PC-3 (cell line): ENCODE data around the gene PYGM. TPM values are rescaled to one million over a fixed set of nuclear protein-coding genes. Genes with fewer than 3 reads are reported as not detected.

Source experiments
- ATAC-seq: fragments of 200-7000 bp; cut with Tn5 transposase; 2 replicates; pipeline ENCODE4 v1.9.1; 2020; ENCODE audit warnings: mild to moderate bottlenecking, moderate library complexity
- BruUV-seq: library from RNA; stranded (reverse); fragments of 400-500 nt; replicated peaks from 2 replicates; lab custom pipeline; 2021; lab: Mats Ljungman, UMichigan
- CTCF ChIA-PET: fragments of 300-600 bp; sonication (Branson Sonifier 250); formaldehyde crosslinking; loops from one replicate; lab custom pipeline; 2022; ENCODE audit warnings: antibody characterized with exemption; lab: Charles Lee
- POLR2A ChIA-PET: fragments of 300-600 bp; sonication (Branson Sonifier 250); formaldehyde crosslinking; loops from one replicate; lab custom pipeline; 2022; ENCODE audit warnings: antibody characterized with exemption; ENCODE audit not compliant: unreplicated experiment; lab: Charles Lee
- DNase-seq: peaks from one replicate; pipeline ENCODE4 v3.0.0-alpha.2; 2015
- H2AFZ ChIP-seq: fragments of 300-600 bp; sonication (generic); 2 replicates; pipeline ENCODE4 v1.6.0; 2016; ENCODE audit warnings: antibody characterized with exemption, low read length
- H3F3A ChIP-seq: fragments of 300-600 bp; sonication (generic); one replicate; pipeline ENCODE4 v1.6.0; 2017; ENCODE audit warnings: antibody characterized with exemption, low read length, control low read depth, mild to moderate bottlenecking; ENCODE audit not compliant: unreplicated experiment
- H3K27ac ChIP-seq: fragments of 300-600 bp; sonication (generic); 2 replicates; pipeline ENCODE4 v1.5.1; 2016; ENCODE audit warnings: mild to moderate bottlenecking, low read length
- H3K27me3 ChIP-seq: fragments of 300-600 bp; sonication (generic); 2 replicates; pipeline ENCODE4 v1.6.1; 2016; ENCODE audit warnings: low read length, mixed read lengths
- H3K36me3 ChIP-seq: fragments of 300-600 bp; sonication (generic); 2 replicates; pipeline ENCODE4 v1.6.1; 2016; ENCODE audit warnings: low read depth, mixed run types, low read length, mixed read lengths
- H3K4me1 ChIP-seq: fragments of 300-600 bp; sonication (generic); 2 replicates; pipeline ENCODE4 v1.5.1; 2016; ENCODE audit warnings: low read length; ENCODE audit not compliant: insufficient read depth
- H3K4me2 ChIP-seq: fragments of 300-600 bp; sonication (generic); 2 replicates; pipeline ENCODE4 v1.6.0; 2016; ENCODE audit warnings: low read length
- H3K4me3 ChIP-seq: fragments of 300-600 bp; sonication (generic); 2 replicates; pipeline ENCODE4 v1.5.1; 2016; ENCODE audit warnings: mild to moderate bottlenecking, low read length, mixed read lengths
- H3K79me2 ChIP-seq: fragments of 300-600 bp; sonication (generic); 2 replicates; pipeline ENCODE4 v1.6.1; 2017; ENCODE audit warnings: low read length, mixed read lengths
- H3K9ac ChIP-seq: fragments of 300-600 bp; sonication (generic); 2 replicates; pipeline ENCODE4 v1.6.0; 2016; ENCODE audit warnings: mild to moderate bottlenecking, low read length
- H3K9me2 ChIP-seq: fragments of 300-600 bp; sonication (generic); replicated peaks from 2 replicates; pipeline ENCODE4 v1.6.1; 2016; ENCODE audit warnings: mixed run types, low read length, mixed read lengths
- H3K9me3 ChIP-seq: fragments of 300-600 bp; sonication (generic); 2 replicates; pipeline ENCODE4 v1.6.1; 2016; ENCODE audit warnings: low read length, mixed read lengths
- H4K20me1 ChIP-seq: fragments of 300-600 bp; sonication (generic); 2 replicates; pipeline ENCODE4 v1.6.1; 2016; ENCODE audit warnings: low read length, mixed read lengths
- CTCF ChIP-seq: fragments of 300-600 bp; sonication (generic); conservative IDR thresholded peaks from 2 replicates; pipeline ENCODE4 v1.5.1; 2017; ENCODE audit warnings: antibody characterized with exemption, low read depth, mild to moderate bottlenecking, low read length
- EZH2 ChIP-seq: fragments of 300-600 bp; sonication (generic); IDR thresholded peaks from one replicate; pipeline ENCODE4 v1.6.1; 2017; ENCODE audit warnings: antibody characterized with exemption, mild to moderate bottlenecking, low read length; ENCODE audit not compliant: unreplicated experiment
- EZH2phosphoT487 ChIP-seq: fragments of 300-600 bp; sonication (generic); IDR thresholded peaks from 2 replicates; pipeline ENCODE4 v1.6.1; 2018; ENCODE audit warnings: mild to moderate bottlenecking, antibody characterized with exemption, low read length, borderline replicate concordance
- intact Hi-C: fragments of 100-400 bp; cut with micrococcal nuclease; formaldehyde crosslinking; loops from 2 replicates; pipeline ENCODE4 v1.9.0; 2023
- total RNA-seq: library from RNA; depleted of rRNA; stranded (reverse); fragments of >200 nt; gene quantifications from 2 replicates; pipeline ENCODE4 v1.2.3, GENCODE V29; 2014

The PYGM gene
- total RNA-seq, 1 experiment from 2014 or later: 0.95 TPM

GRCh38 chr11:64741375-64742086 lies 18.2 kb downstream of the PYGM start:
- BruUV-seq: no TSS peak
- H3K9me3 ChIP-seq: no peaks in the 10 kb centered on the region
- H3K4me1 ChIP-seq: peaks cover 13% of the 10 kb centered on the region
- H3K79me2 ChIP-seq: no peaks in the 10 kb centered on the region
- no peak overlapping the region for H3K4me2 ChIP-seq
- TF ChIP-seq CTCF: no peak
- H3F3A ChIP-seq: no peaks in the 10 kb centered on the region
- no peaks in the 10 kb centered on the region for H3K36me3 ChIP-seq
- H3K27ac ChIP-seq: no peak overlapping the region
- H3K9ac ChIP-seq: no peak overlapping the region
- H3K9me2 ChIP-seq: no peaks in the 10 kb centered on the region
- ATAC-seq (no peak), DNase-seq (no peak)
- POLR2A ChIA-PET: no interaction called here
- no peak overlapping the region for H2AFZ ChIP-seq
- intact Hi-C loops: no loop called here
- CTCF ChIA-PET: interaction anchor here (0.8 kb wide), 1 partner anchor 43 kb away, joined by 4 read pairs; no protein-coding TSS in a partner anchor
- no peaks in the 10 kb centered on the region for H4K20me1 ChIP-seq
- no peak overlapping the region for H3K4me3 ChIP-seq
- H3K27me3 ChIP-seq: peaks cover 36% of the 10 kb centered on the region

- POLR2A ChIA-PET: no interaction called here
- H3K36me3 ChIP-seq: no peaks in the 10 kb centered on the region
- H3K9me2 ChIP-seq: no peaks in the 10 kb centered on the region
- H3K79me2 ChIP-seq: no peaks in the 10 kb centered on the region
- no peak for DNase-seq
- H3K27ac ChIP-seq: no peak overlapping the region
- no TSS peak for BruUV-seq
- H3K4me3 ChIP-seq: no peak overlapping the region
- H3F3A ChIP-seq: no peaks in the 10 kb centered on the region
- no peak for ATAC-seq
- intact Hi-C loops: no loop called here
- H3K9ac ChIP-seq: no peak overlapping the region
- no peak overlapping the region for H2AFZ ChIP-seq
- H4K20me1 ChIP-seq: no peaks in the 10 kb centered on the region
- peaks cover 13% of the 10 kb centered on the region for H3K4me1 ChIP-seq
- H3K9me3 ChIP-seq: no peaks in the 10 kb centered on the region
- H3K4me2 ChIP-seq: no peak overlapping the region
- CTCF ChIA-PET: interaction anchor here (0.8 kb wide), 1 partner anchor 335 kb away, joined by 3 read pairs; no protein-coding TSS in a partner anchor
- TF ChIP-seq EZH2: no peak
- no peak for TF ChIP-seq CTCF
- no peak for TF ChIP-seq EZH2phosphoT487
- H3K27me3 ChIP-seq: peaks cover 27% of the 10 kb centered on the region
Observed at GRCh38 chr11:64739871-64740270, 19.9 kb downstream of the PYGM start.

GRCh38 chr11:64736654-64737053 lies 23.1 kb downstream of the PYGM start:
- DNase-seq: no peak
- BruUV-seq: no TSS peak
- Histone ChIP-seq H3K4me1 (no peaks in the 10 kb centered on the region), H3K9ac (no peak overlapping the region), H3K27ac (no peak overlapping the region), H3K27me3 (0 out of 2 replicates have a peak, but pooled peaks cover under 1% of the 10 kb centered on the region), H3K4me2 (no peak overlapping the region), H3K4me3 (no peak overlapping the region), H4K20me1 (no peaks in the 10 kb centered on the region), H3F3A (no peaks in the 10 kb centered on the region), H3K36me3 (no peaks in the 10 kb centered on the region), H2AFZ (no peak overlapping the region), H3K9me3 (no peaks in the 10 kb centered on the region), H3K79me2 (no peaks in the 10 kb centered on the region), H3K9me2 (no peaks in the 10 kb centered on the region)
- ChIA-PET CTCF (no interaction called here), POLR2A (no interaction called here)
- TF ChIP-seq EZH2 (no peak), CTCF (no peak), EZH2phosphoT487 (no peak)
- ATAC-seq: no peak
- intact Hi-C loops: no loop called here
